HFFc6 (cell line): ENCODE data around the gene SCN2B. TPM values are rescaled to one million over a fixed set of nuclear protein-coding genes. Genes with fewer than 3 reads are reported as not detected.
A peak's percentile ranks its signal among the peaks of the same experiment; 100 is the strongest.

ENCODE experiments used
- DNase-seq: peaks from one replicate; pipeline ENCODE4 v3.0.0-alpha.2; 2018
- H3K27ac Mint-ChIP-seq: 2 replicates; pipeline ENCODE4 v1.8.0; 2020; ENCODE audit warnings: mild to moderate bottlenecking, mixed read lengths
- H3K27me3 Mint-ChIP-seq: 2 replicates; pipeline ENCODE4 v1.8.0; 2021; ENCODE audit warnings: mild to moderate bottlenecking, moderate library complexity, mixed read lengths; ENCODE audit not compliant: insufficient read depth
- H3K36me3 Mint-ChIP-seq: 2 replicates; pipeline ENCODE4 v1.8.0; 2021; ENCODE audit warnings: low read depth, mixed read lengths
- H3K4me1 Mint-ChIP-seq: 2 replicates; pipeline ENCODE4 v1.8.0; 2020; ENCODE audit warnings: low read depth, mixed read lengths
- H3K4me3 Mint-ChIP-seq: 2 replicates; pipeline ENCODE4 v1.8.0; 2020; ENCODE audit warnings: mild to moderate bottlenecking, moderate library complexity, mixed read lengths
- H3K9me3 Mint-ChIP-seq: 2 replicates; pipeline ENCODE4 v1.8.0; 2020; ENCODE audit warnings: mild to moderate bottlenecking, mixed read lengths
- total RNA-seq, 6 experiments: library from RNA; stranded (reverse); fragmentation: NEBNext Ultra II Directional; extraction: Animal tissue kit (Norgen Biotek cat#: 25700); gene quantifications; 2 replicates in 1 of 6; 3 replicates in 5 of 6; pipeline ENCODE4 v1.2.3, GENCODE V29; 2021
- TF ChIP-seq, protein P1 (sequence below): fragments of 200-600 bp; sonication (generic); IDR thresholded peaks from 2 replicates; pipeline ENCODE4 v1.5.0; 2021; ENCODE audit warnings: antibody characterized with exemption, mild to moderate bottlenecking

Gene SCN2B
- total RNA-seq, 6 experiments from 2014 or later = not detected

DNA sequence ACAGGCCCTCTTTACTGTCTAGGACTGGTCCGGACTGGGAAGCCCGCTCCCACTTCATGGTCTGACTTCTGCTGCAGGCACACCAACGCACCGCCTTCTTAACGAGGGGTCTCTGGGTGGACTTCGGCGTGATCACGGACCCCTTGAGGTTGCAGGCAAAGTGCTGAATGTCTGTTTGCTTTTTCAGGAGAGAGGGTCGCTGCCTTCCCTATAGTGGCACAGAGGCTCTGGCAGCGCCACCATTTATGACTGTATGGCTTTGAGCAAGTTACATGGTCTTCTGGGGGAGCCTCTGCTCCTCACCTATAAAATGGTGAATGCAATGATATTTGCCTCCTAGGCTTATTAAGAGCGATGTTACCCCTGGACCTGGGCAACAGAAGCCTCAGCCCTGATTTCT is 22.5 kb downstream of the SCN2B start:
- Mint-ChIP-seq H3K36me3 (no peaks in the 10 kb centered on the region), H3K27me3 (peaks cover 78% of the 10 kb centered on the region), H3K27ac (no peak overlapping the region), H3K4me1 (no peaks in the 10 kb centered on the region), H3K4me3 (no peak overlapping the region), H3K9me3 (no peaks in the 10 kb centered on the region)
- TF ChIP-seq, protein P1, sequence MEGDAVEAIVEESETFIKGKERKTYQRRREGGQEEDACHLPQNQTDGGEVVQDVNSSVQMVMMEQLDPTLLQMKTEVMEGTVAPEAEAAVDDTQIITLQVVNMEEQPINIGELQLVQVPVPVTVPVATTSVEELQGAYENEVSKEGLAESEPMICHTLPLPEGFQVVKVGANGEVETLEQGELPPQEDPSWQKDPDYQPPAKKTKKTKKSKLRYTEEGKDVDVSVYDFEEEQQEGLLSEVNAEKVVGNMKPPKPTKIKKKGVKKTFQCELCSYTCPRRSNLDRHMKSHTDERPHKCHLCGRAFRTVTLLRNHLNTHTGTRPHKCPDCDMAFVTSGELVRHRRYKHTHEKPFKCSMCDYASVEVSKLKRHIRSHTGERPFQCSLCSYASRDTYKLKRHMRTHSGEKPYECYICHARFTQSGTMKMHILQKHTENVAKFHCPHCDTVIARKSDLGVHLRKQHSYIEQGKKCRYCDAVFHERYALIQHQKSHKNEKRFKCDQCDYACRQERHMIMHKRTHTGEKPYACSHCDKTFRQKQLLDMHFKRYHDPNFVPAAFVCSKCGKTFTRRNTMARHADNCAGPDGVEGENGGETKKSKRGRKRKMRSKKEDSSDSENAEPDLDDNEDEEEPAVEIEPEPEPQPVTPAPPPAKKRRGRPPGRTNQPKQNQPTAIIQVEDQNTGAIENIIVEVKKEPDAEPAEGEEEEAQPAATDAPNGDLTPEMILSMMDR = no peak
- no peak for DNase-seq

DNA sequence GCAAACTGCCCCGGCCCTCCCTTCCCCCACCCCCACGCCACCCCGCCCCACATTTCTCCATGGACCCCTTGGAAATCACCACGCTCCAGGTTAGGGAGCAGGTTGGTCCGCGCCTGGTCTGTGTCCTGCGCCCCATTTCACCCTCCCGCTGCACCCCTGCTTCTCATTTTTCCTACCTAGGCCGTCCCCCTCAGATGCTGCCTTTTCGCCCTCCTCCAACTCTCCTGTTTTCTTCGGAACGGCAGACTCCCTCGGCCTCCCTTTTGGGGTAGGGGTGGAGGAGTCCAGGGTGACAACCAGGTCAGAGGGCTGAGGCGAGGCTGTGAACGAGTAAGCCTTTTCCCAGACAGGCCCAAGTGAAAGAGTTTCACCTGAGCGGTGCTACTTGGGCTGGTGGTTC is 22.9 kb downstream of the SCN2B start:
- Mint-ChIP-seq H3K4me1 (no peaks in the 10 kb centered on the region), H3K9me3 (no peaks in the 10 kb centered on the region), H3K36me3 (no peaks in the 10 kb centered on the region)

DNA sequence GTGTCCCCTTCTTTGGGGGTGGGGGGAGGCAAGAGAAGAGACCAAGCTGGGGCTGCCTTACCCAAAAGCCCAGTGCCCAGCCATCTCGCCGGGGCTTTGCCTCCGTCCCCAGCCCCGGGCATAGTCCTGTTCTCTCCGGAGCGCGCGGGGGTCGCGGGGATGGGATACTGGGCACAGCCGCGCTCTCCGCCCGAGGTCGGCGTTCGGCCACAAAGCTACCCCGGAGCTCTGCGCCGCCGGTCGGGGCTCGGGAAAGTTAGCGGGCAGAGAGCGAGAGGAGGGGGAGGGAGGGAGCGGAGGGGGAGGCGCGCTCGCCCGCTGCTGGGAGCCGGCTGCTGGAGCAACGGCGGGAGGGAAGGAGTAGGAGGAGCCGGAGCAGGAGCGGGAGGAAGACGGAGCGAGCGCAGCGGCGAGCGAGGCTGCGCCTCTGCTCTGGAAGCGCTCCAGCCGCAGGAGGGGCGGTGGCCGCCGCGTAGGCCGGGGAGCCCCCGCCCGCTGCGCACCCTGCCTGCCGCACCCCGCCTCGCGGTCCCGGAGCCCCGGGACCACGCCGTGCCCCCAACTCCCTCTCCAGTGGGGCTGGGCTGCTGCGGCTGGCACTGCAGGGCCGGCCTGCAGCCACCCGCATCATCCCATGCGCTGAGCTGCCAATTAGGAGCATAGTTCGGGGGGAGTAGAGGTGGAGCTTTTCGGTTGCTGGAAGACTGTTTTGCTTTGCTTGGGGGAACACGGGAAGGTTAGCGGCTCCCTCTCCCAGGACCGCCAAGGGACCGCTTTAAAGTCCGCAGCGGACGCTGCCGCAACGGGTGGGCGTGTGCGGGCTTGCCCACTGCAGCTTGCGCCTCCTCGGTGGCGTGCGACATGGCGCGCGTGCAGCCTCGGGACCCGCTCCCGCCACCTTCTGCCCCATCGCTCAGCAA is 23.6 kb downstream of the SCN2B start, which contains the start of gene SCN4B:
TSS of gene SCN4B (minus strand) at position 272 of the 920 bp plus-strand sequence. CDS start at position 122, 150 bp downstream.
- H3K36me3 Mint-ChIP-seq = no peaks in the 10 kb centered on the region
- H3K27ac Mint-ChIP-seq = no peak within 1 kb of the TSS
- H3K27me3 Mint-ChIP-seq = peaks cover 74% of the 10 kb centered on the region
- H3K4me1 Mint-ChIP-seq = no peaks in the 10 kb centered on the region
- H3K9me3 Mint-ChIP-seq = no peaks in the 10 kb centered on the region
- H3K4me3 Mint-ChIP-seq = 0 out of 2 replicates have a peak within 1 kb of the TSS, but pooled peaks have one; percentile 22
- no peak for DNase-seq
- TF ChIP-seq, protein P1 = no peak

More for the DNA sequence above, 22.9 kb downstream of the SCN2B start:
- no peak overlapping the region for H3K27ac Mint-ChIP-seq
- no peak for DNase-seq
- peaks cover 75% of the 10 kb centered on the region for H3K27me3 Mint-ChIP-seq
- TF ChIP-seq, protein P1 = no peak
- H3K4me3 Mint-ChIP-seq = no peak overlapping the region

DNA sequence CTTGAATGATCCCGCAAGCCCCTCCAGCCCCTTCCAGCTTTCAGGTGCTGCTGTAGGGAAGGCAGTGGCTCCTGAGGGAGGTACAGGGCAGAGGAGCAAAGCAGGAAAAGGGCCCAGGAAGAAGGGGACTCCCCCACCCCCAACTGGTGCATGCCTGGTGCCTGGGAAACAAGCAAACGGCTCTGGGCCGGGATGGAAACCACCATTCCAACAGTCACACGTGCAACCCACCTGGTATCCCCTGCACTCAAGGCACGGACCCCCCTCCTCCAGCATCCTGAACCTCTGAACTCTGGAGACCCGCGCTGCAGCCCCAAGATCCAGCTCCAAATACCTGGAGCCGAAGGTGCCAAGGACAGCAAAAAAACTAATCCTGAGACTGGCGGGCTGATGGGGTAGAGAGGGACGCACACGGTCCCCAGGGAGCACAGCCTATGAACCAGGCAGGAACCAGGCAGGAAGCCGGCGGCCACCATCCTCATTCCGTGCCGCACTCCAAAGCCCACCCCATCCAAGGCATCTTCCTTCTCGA is 24.4 kb downstream of the SCN2B start:
- Mint-ChIP-seq H3K4me3 (no peak overlapping the region), H3K36me3 (no peaks in the 10 kb centered on the region), H3K27ac (no peak overlapping the region), H3K27me3 (peaks cover 71% of the 10 kb centered on the region), H3K4me1 (no peaks in the 10 kb centered on the region), H3K9me3 (no peaks in the 10 kb centered on the region)
- TF ChIP-seq, protein P1 = no peak
- no peak for DNase-seq

DNA sequence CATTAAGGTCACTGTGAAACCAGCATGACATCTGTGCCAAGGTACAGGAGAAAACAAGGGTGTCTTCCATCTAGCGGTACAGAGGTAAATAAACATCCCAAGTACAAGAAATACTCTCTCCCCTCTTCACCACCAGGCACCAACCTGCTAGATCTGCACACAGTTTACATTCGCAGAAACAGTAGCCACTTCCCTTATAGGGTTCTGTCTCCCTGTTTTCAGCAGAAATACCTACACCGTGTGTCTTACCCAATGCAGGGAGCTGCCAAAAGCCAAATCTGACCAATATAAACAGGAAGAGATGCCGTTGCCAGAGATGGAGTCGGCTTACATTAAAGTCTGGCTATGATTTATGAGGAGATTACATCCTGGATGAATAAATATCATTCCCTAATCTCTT is 25.0 kb downstream of the SCN2B start:
- H3K4me3 Mint-ChIP-seq = no peak overlapping the region
- DNase-seq = no peak
- TF ChIP-seq, protein P1 = no peak
- no peak overlapping the region for H3K27ac Mint-ChIP-seq
- no peaks in the 10 kb centered on the region for H3K4me1 Mint-ChIP-seq
- peaks cover 68% of the 10 kb centered on the region for H3K27me3 Mint-ChIP-seq
- no peaks in the 10 kb centered on the region for H3K36me3 Mint-ChIP-seq
- H3K9me3 Mint-ChIP-seq = no peaks in the 10 kb centered on the region
